Spleen (tissue), 7 donors: ENCODE data around the gene CHST12.

Source experiments
- CTCF ChIP-seq, 11 experiments: fragments of 200-600 bp in 7 of 11; fragments of 450-650 bp in 4 of 11; sonication (generic) in 4 of 11; IDR thresholded peaks in 8 of 11; conservative IDR thresholded peaks in 3 of 11; 1 replicate in 7 of 11; 2 replicates in 4 of 11; pipeline versions ENCODE4 v1.4.0 to v1.8.0; 2016 to 2021; ENCODE audit warnings: antibody characterized with exemption in 11 of 11, inconsistent platforms in 4 of 11, mild to moderate bottlenecking in 1 of 11
- POLR2A ChIP-seq, 3 donors: fragments of 450-650 bp; IDR thresholded peaks; one replicate each; pipeline ENCODE4 v1.5.1; 2017; ENCODE audit warnings: antibody characterized with exemption in 3 of 3, mild to moderate bottlenecking in 1 of 3
- POLR2AphosphoS5 ChIP-seq, 3 donors: sonication (generic); formaldehyde crosslinking; IDR thresholded peaks; one replicate each; pipeline ENCODE4 v1.5.1; 2017; ENCODE audit warnings: antibody characterized with exemption in 3 of 3
- donor health status: DM: no; HTN: no; CAD: no; lungs with moderate emphysema.
- donor health status: DM: no; HTN: no; CAD: no.
- donor health status: DM: no; HTN: no; CAD: no.

- TF ChIP-seq CTCF (IDR thresholded peaks at IDR 0.05 in 8 of 11, conservative IDR thresholded peaks at IDR 0.05 in 3 of 11) (no peak), POLR2A (IDR thresholded peaks at IDR 0.05) (no peak), POLR2AphosphoS5 (IDR thresholded peaks at IDR 0.05) (no peak)
These were observed 43.8 kb upstream of the CHST12 start for GRCh38 chr7:2359610-2360009.
